Esophagus muscularis mucosa (tissue), 4 donors: ENCODE measurements around the gene HNRNPUL2. TPM values are rescaled to one million over a fixed set of nuclear protein-coding genes. Genes with fewer than 3 reads are reported as not detected.

Source experiments
- DNase-seq: peaks from one replicate; pipeline ENCODE4 v3.0.0-alpha.2; 2017; ENCODE audit errors: extremely low spot score
- H3K27ac ChIP-seq, 4 donors: fragments of 200-600 bp; sonication (generic); replicated peaks in 1 of 4; 1 replicate in 3 of 4; 2 replicates in 1 of 4; pipeline ENCODE4 v1.5.1; 2016 to 2019; ENCODE audit warnings: mild to moderate bottlenecking in 1 of 4
- H3K27me3 ChIP-seq, 4 donors: fragments of 200-600 bp; sonication (generic); one replicate each; pipeline versions ENCODE4 v1.5.1 to v1.6.0; 2016 to 2019
- H3K36me3 ChIP-seq, 4 donors: fragments of 200-600 bp; sonication (generic); one replicate each; pipeline ENCODE4 v1.5.1; 2016 to 2019
- H3K4me1 ChIP-seq, 4 donors: fragments of 200-600 bp; sonication (generic); one replicate each; pipeline ENCODE4 v1.5.1; 2016 to 2019
- H3K4me3 ChIP-seq, 4 donors: fragments of 200-600 bp; sonication (generic); 1 replicate in 2 of 4; 2 replicates in 2 of 4; pipeline ENCODE4 v1.5.1; 2016 to 2019; ENCODE audit warnings: mild to moderate bottlenecking in 4 of 4, moderate library complexity in 1 of 4
- H3K9me3 ChIP-seq, 4 donors: fragments of 200-600 bp; sonication (generic); 1 replicate in 3 of 4; 2 replicates in 1 of 4; pipeline ENCODE4 v1.5.1; 2016 to 2019
- CTCF ChIP-seq, 3 experiments: fragments of 200-600 bp in 2 of 3; fragments of 450-650 bp in 1 of 3; sonication (generic) in 2 of 3; IDR thresholded peaks; one replicate each; pipeline ENCODE4 v1.5.1; 2017 to 2019; ENCODE audit warnings: antibody characterized with exemption in 3 of 3, mild to moderate bottlenecking in 2 of 3, moderate library complexity in 1 of 3
- EP300 ChIP-seq: sonication (generic); formaldehyde crosslinking; IDR thresholded peaks from one replicate; pipeline ENCODE4 v1.6.1; 2017; ENCODE audit warnings: antibody characterized with exemption
- POLR2A ChIP-seq: fragments of 450-650 bp; IDR thresholded peaks from one replicate; pipeline ENCODE4 v1.6.1; 2017; ENCODE audit warnings: antibody characterized with exemption, moderate library complexity, mild to moderate bottlenecking, low read depth
- POLR2AphosphoS5 ChIP-seq, 2 donors: sonication (generic); formaldehyde crosslinking; IDR thresholded peaks; one replicate each; pipeline ENCODE4 v1.6.1; 2017; ENCODE audit warnings: antibody characterized with exemption in 2 of 2
- WGBS: methylation state at CpG from one replicate; pipeline ENCODE4 v1.1.5; 2018; 5-methylcytosine and 5-hydroxymethylcytosine counted together
- intact Hi-C: fragments of 100-400 bp; cut with DNase I; formaldehyde crosslinking; loops from one replicate; pipeline ENCODE4 v1.15.1; 2023
- total RNA-seq, 4 donors: library from RNA; depleted of rRNA; stranded (reverse); fragments of >200 nt; gene quantifications; one replicate each; pipeline versions ENCODE4 v1.1.0 to v1.2.1, GENCODE V29; 2016

The HNRNPUL2 gene
- total RNA-seq = 10 to 100 TPM; 19.5 to 45.0 (median 36.7) TPM

DNA sequence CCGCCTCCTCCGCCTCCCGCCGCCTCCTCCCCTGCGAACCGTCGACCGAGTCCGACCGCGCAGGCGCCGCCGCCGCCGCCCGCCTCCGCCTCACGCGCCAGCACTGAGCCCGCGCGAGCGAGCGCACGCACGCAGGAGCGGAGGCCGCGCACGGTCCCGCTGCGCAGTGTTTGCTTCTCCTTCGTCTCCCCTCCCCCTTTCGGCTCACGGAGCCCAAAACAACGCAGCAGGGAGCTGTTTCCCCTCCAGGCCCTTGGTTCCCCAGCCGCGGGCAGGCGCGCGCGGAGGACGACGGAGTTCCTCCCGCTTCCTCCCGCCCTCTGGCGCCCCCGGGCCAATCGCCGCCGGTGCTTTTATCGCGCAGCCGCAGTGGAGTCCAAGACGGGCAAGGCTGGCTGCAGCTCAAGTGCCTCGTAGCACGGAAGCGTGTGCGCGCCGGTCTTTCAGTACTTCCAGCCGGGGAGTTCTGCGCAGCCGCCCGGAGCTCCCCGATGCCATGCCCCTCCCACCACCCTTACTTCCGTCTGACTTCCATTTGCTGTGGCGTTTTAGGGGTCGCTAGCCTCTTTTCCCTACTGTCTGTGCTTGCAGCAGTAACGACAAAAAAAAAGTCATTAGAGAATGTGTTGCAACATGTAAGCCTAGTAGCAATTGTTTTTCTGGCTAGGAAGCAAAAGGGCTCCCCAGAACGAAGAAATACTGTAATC lies at the start of gene HNRNPUL2:
Gene HNRNPUL2, minus strand, starts transcription at position 293 of the 707 bp plus-strand sequence. CDS start 301 bp downstream, outside the sequence.
- intact Hi-C loops = no loop called here
- Histone ChIP-seq H3K4me1 (peaks cover 46 to 72% (median 67%) of the 10 kb centered on the region in 4 donors), H3K27ac (peak within 1 kb of the TSS; percentile 89 to 97 (median 94)), H3K4me3 (peak within 1 kb of the TSS; percentile 85 to 94 (median 90)), H3K27me3 (no peaks in the 10 kb centered on the region), H3K9me3 (no peaks in the 10 kb centered on the region), H3K36me3 (peaks cover 14 to 41% (median 25%) of the 10 kb centered on the region in 4 donors)
- peak; percentile 98 for DNase-seq
- TF ChIP-seq EP300 (no peak), POLR2AphosphoS5 (IDR thresholded peaks at IDR 0.05) (peak; percentile 95 to 97), CTCF (IDR thresholded peaks at IDR 0.05) (peak in 1 of 3 experiments; percentile 10), POLR2A (peak; percentile 91)
- WGBS = 1% methylated on average over 29 of the region's 72 CpGs

- no peak for TF ChIP-seq EP300
- no peak for TF ChIP-seq POLR2AphosphoS5 (IDR thresholded peaks at IDR 0.05)
- TF ChIP-seq POLR2A = no peak
- TF ChIP-seq CTCF (IDR thresholded peaks at IDR 0.05) = no peak
- no peaks in the 10 kb centered on the region for H3K9me3 ChIP-seq
- H3K27me3 ChIP-seq = no peaks in the 10 kb centered on the region
- no peak overlapping the region for H3K27ac ChIP-seq
- H3K4me1 ChIP-seq = peaks cover 9 to 18% (median 14%) of the 10 kb centered on the region in 4 donors
- peaks cover 14 to 56% (median 52%) of the 10 kb centered on the region in 4 donors for H3K36me3 ChIP-seq
- DNase-seq = no peak
- intact Hi-C loops = no loop called here
- H3K4me3 ChIP-seq = no peak overlapping the region
- WGBS = 92% methylated on average over 17 of the region's 17 CpGs
Observed at GRCh38 chr11:62775646-62776045, 48.4 kb upstream of the HNRNPUL2 start.

DNA sequence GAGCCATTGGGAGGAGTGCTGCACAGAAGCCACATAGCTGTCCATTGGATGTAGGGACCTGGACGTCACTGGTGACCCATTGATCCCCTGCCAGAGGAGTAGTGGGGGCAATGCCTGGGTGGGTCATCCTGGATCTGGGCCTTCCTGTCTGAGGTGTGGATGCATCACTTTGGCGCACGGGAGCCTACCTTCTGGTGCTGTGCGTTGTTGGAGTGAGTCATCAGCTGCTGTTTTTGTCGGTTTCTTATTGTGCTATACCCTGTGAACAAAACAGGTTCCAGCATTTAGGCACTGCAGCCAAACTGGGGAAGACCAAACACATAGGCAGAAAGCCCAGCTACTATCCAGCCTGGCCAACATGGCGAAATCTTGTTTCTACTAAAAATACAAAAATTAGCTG lies 47.1 kb upstream of the HNRNPUL2 start:
- intact Hi-C loops = no loop called here
- no peaks in the 10 kb centered on the region for H3K27me3 ChIP-seq
- 90% methylated on average over 2 of the region's 6 CpGs for WGBS

GRCh38 chr11:62771144-62772021 lies 44.1 kb upstream of the HNRNPUL2 start, which contains the start of gene TAF6L:
Gene TAF6L, plus strand, starts transcription at chr11:62771396. Its CDS starts 4,388 bp downstream, at chr11:62775784.
- DNase-seq = peak; percentile 99
- Histone ChIP-seq H3K4me3 (peak within 1 kb of the TSS; percentile 70 to 79 (median 74)), H3K27ac (peak within 1 kb of the TSS; percentile 92 to 96 (median 96)), H3K36me3 (peaks cover 7 to 33% (median 29%) of the 10 kb centered on the region in 4 donors), H3K9me3 (no peaks in the 10 kb centered on the region), H3K4me1 (peaks cover 18 to 36% (median 28%) of the 10 kb centered on the region in 4 donors), H3K27me3 (no peaks in the 10 kb centered on the region)
- TF ChIP-seq POLR2A (peak; percentile 15), CTCF (IDR thresholded peaks at IDR 0.05) (no peak), POLR2AphosphoS5 (IDR thresholded peaks at IDR 0.05) (peak; percentile 57 to 80)
- intact Hi-C loops = no loop called here
- WGBS = 3% methylated on average over 25 of the region's 60 CpGs

More for the DNA sequence above, 47.1 kb upstream of the HNRNPUL2 start:
- peaks cover 14 to 46% (median 41%) of the 10 kb centered on the region in 4 donors for H3K36me3 ChIP-seq
- H3K4me3 ChIP-seq = no peak overlapping the region
- H3K27ac ChIP-seq = no peak overlapping the region
- peaks cover 18 to 30% (median 26%) of the 10 kb centered on the region in 4 donors for H3K4me1 ChIP-seq
- no peak for DNase-seq
- H3K9me3 ChIP-seq = no peaks in the 10 kb centered on the region
- no peak for TF ChIP-seq POLR2AphosphoS5 (IDR thresholded peaks at IDR 0.05)
- TF ChIP-seq EP300 = no peak
- TF ChIP-seq POLR2A = no peak
- no peak for TF ChIP-seq CTCF (IDR thresholded peaks at IDR 0.05)
